GM10266 (cell line): ENCODE data around the gene TTC38.

Experiments used
- DNase-seq: peaks from one replicate; pipeline ENCODE4 v3.0.0; 2012; ENCODE audit errors: extremely low spot score
- TF ChIP-seq, protein P1 (sequence below): IDR thresholded peaks from 2 replicates; pipeline ENCODE4 v1.5.1; 2012; ENCODE audit warnings: mild to moderate bottlenecking, low read depth; ENCODE audit not compliant: control insufficient read depth, insufficient read depth; ENCODE audit errors: missing control alignments

TTC38 gene

DNA sequence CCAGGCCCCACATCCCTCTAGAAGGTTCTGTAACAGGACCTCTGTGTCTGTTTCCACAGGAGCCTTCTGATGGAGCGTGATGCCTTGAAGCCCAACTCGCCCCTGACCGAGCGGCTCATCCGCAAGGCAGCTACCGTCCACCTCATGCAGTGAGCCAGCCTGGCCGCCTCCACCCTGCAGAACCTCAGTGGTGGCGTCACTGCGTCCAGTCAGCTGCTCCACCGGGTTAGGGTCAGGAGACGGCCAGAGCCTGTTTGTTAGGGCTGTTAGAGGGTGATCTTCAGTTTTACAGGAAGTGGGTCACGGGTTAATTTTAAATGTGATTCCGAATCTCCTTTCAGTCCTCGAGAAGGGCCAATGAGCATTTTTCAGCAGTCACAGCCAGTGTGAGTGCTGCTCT lies 24.9 kb downstream of the TTC38 start:
- TF ChIP-seq, protein P1, sequence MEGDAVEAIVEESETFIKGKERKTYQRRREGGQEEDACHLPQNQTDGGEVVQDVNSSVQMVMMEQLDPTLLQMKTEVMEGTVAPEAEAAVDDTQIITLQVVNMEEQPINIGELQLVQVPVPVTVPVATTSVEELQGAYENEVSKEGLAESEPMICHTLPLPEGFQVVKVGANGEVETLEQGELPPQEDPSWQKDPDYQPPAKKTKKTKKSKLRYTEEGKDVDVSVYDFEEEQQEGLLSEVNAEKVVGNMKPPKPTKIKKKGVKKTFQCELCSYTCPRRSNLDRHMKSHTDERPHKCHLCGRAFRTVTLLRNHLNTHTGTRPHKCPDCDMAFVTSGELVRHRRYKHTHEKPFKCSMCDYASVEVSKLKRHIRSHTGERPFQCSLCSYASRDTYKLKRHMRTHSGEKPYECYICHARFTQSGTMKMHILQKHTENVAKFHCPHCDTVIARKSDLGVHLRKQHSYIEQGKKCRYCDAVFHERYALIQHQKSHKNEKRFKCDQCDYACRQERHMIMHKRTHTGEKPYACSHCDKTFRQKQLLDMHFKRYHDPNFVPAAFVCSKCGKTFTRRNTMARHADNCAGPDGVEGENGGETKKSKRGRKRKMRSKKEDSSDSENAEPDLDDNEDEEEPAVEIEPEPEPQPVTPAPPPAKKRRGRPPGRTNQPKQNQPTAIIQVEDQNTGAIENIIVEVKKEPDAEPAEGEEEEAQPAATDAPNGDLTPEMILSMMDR: no peak
- no peak for DNase-seq

DNA sequence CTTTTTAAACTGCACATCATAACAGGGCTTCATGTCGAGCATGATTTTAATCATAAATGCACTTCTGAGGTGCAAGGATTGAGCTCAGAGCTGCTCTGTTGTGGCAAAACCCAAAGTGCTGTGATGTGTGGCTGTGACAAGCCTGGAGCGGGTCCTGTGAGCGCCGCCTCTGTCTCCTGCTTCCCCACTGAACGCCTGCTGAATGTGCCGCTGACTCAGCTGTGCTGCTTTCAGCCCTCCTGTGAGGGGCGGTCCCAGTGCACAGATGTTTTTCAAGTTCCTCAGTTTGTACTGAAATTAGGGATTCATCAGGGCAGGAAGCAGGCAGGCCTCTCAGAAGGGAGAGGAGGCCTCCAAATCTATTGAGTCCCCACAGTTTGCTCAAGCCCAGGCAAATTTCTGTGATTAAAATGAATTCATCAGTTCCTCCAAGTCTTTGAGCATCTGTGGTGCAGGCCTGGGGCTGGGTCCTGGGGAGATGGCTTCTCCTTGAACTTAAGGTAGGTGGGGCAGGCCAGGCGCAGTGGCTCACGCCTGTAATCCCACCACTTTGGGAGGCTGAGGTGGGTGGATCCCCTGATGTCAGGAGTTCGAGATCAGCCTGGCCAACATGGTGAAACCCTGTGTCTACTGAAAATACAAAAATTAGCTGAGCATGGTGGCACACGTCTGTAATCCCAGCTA lies 25.9 kb downstream of the TTC38 start:
- TF ChIP-seq, protein P1: no peak
- DNase-seq: no peak

DNA sequence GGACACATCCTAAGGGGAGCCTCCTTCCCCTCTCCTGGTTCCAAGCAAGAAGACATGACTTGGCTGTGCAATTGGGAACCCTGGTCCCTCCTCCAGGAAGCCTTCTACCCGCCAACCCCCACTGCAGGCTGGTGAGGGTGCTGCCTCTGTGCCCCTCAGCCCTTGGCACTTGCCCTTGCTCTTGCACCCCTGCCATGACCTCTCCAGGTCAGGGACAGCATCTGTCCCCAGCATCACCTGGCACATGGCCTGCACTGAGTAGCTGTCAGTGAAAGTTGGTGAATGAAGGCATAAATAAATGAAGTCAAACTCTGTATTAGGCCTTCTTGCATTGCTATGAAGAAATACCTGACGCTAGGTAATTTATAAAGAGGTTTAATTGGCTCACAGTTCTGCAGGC lies 27.0 kb downstream of the TTC38 start:
- TF ChIP-seq, protein P1: no peak
- DNase-seq: no peak

DNA sequence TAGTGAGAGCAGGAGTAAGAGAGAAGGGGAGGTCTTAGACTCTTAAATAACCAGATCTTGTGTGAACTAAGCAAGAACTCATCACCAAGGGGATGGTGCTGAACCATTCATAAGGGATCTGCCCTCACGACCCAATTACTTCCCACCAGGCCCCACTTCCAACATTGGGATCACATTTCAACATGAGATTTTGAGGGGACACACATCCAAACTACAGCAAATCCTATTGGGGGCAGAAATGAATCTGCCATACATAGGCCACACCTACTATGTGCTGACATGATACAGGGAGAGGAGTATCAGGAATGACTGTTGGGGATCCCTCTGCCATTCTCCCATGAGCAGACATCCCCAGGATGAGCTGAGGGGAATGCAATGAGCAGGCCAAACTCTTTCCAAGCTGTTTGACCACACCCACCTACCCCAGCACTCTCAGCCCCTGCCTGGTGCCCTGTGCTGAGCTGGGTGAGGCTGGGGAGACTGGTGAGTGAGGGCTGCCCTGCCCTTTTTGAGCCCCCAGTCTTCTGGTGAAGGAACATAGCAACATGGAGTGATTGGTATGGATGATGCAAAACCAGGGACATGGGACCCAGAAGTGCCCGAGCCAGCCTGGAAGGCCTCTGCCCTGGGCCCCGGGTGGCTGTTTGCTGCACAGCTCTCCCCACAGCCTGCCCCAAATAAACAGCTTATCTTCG lies 27.6 kb downstream of the TTC38 start:
- DNase-seq: no peak
- TF ChIP-seq, protein P1: no peak

DNA sequence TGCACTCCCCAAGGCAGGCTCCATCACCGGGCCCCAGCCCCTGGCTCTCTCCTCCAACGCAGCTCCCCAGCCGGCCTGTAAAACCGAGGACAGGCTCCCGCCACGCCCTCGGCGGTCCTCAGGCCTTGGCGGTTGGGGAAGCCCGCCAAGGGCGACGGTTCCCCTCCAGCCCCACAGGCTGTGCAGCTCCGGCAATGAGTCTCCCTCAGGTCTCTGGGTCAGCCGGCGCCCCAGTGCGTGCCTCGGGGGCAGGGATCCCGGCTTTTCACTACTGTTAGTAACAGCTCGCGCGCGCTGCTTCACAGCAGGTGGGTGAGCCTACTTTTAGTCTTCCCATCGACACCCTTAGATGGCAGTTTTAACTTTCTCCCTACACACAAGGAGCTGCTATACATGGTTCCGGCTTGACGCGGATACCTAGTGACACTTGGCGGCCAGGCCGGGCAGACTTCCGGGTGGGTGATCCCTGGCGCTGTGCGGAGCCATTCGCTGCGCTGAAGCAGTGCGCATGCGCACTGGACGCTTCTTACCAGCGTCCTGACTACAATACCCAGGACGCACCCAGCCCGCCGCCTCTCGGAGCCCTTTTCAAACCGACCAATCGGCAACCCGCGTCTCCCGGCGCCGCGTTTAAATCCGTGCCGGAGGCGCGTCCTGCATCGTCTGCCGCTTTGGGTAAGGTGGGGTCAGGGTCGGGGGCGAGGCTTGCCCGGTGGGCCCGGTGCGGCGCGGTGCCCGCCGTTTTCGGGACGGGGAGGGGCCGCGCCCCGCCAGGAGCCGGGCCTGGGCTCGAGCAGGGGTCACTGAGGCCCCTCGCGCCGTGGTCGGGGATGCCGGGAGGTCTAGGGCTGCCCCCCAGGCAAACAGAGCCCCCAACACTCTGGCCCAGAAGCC lies 28.7 kb downstream of the TTC38 start, which contains the start of gene GTSE1:
GTSE1 (plus strand) TSS at position 614 of the 894 bp plus-strand sequence. CDS start 531 bp downstream, outside the sequence.
- TF ChIP-seq, protein P1: peak; percentile 45
- DNase-seq: peak; percentile 99

DNA sequence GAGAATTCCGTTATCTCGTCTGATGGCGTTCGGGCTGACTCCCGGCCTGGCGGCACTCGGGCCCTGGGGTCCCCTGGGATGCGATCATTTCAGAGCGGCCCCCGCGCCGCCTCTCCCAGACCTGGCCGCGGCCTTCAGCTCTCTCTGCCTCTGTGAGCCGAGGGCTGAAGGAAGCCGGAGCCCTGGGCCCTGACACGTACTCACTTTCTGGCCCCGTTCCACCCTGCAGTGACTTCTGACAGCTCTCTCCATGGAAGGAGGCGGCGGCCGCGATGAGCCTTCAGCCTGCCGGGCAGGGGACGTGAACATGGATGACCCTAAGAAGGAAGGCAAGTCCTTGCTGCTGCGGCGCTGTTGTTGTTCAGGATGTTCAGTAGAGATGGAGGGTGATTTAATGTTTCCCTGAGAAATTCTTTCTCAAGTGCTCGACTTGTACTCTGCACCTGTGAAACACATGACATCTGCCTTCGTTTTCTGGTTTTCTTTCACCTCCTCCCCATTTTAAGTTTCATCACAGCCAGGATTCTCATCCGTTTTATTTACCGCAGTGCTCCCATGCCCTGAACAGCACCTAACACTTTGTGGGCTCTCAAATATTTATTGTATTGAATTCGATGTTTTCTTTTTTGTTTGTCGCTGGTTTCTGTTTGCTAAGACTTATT lies 29.5 kb downstream of the TTC38 start:
- no peak for DNase-seq
- TF ChIP-seq, protein P1: no peak
